NCI-H187 (cell line): ENCODE measurements around the gene MPG.

Experiments used
- DNase-seq, 2 experiments: peaks; one replicate each; lab custom pipeline; 2025; lab: John Stamatoyannopoulos, UW

MPG gene

GRCh38 chr16:66309-67182 is 11.5 kb upstream of the MPG start:
- no peak for DNase-seq

GRCh38 chr16:67183-67791 is 10.7 kb upstream of the MPG start:
- DNase-seq, result no peak

- no peak for DNase-seq
Observed at GRCh38 chr16:67884-68789, 9.9 kb upstream of the MPG start.

- no peak for DNase-seq
Observed at GRCh38 chr16:69181-69580, 8.8 kb upstream of the MPG start.

- DNase-seq, result no peak
Observed at GRCh38 chr16:71210-71539, 6.8 kb upstream of the MPG start.

GRCh38 chr16:71540-72401 is 6.3 kb upstream of the MPG start:
- no peak for DNase-seq

- DNase-seq, result no peak
Observed at GRCh38 chr16:72561-73548, 5.2 kb upstream of the MPG start, which contains the start of gene RHBDF1. RHBDF1 (minus strand) TSS chr16:72631; CDS start chr16:65015, 7,616 bp downstream.

- DNase-seq, result no peak
Observed at GRCh38 chr16:74051-74746, 3.8 kb upstream of the MPG start.

- DNase-seq, result no peak
Observed at GRCh38 chr16:74747-75334, 3.2 kb upstream of the MPG start.

- no peak for DNase-seq
Observed at GRCh38 chr16:75580-76501, 2.2 kb upstream of the MPG start.

- DNase-seq, result no peak
Observed at GRCh38 chr16:76535-77272, 1.3 kb upstream of the MPG start.

GRCh38 chr16:77273-77806 is 685 bp upstream of the MPG start:
- DNase-seq, result no peak

GRCh38 chr16:78444-79150 is 572 bp downstream of the MPG start:
- no peak for DNase-seq

- no peak for DNase-seq
Observed at GRCh38 chr16:79151-80054, 1.4 kb downstream of the MPG start.

- no peak for DNase-seq
Observed at GRCh38 chr16:83060-83603, 5.1 kb downstream of the MPG start.
